Stimulated activated CD4-positive, alpha-beta T cell treated with anti-CD3 and anti-CD28 coated beads, Interleukin-2, amount 100 ng/mL, for 24 hours (primary cell): ENCODE measurements around the gene LGALS3BP.

ENCODE experiments used
- DNase-seq, 2 donors: peaks; one replicate each; pipeline ENCODE4 v3.0.0-alpha.2; 2020

Gene LGALS3BP

DNA sequence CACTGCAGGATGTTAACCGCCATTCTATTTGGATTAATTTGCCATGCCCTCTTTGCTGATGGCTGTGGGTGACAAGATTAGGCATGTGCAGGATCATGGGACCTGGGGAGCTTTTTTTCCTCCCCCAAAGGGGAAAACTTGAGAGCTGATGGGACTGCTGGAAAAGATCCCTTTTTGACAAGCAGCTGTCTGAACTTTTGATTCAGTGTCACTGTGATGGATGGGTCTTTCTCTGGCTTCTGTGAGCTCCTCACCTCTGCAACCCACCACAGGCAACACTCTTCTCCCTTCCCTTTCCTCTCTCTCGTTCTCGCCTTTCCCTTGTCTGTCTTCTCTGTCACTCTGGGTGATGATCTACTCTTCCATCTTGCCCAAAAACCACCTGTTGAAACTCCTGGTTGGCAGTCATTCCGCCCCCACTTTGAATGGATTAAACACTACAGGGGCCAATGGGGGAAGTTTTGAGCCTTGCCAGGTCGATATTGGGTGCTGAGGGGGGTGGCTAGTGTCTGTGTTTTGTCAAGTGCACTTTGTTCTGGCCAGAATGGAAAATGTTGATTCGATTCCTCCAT is 32.9 kb upstream of the LGALS3BP start:
- DNase-seq, result no peak

GRCh38 chr17:79011451-79012147 is 31.9 kb upstream of the LGALS3BP start:
- DNase-seq, result no peak

- no peak for DNase-seq
These were observed 30.6 kb upstream of the LGALS3BP start for GRCh38 chr17:79010304-79010646.

DNA sequence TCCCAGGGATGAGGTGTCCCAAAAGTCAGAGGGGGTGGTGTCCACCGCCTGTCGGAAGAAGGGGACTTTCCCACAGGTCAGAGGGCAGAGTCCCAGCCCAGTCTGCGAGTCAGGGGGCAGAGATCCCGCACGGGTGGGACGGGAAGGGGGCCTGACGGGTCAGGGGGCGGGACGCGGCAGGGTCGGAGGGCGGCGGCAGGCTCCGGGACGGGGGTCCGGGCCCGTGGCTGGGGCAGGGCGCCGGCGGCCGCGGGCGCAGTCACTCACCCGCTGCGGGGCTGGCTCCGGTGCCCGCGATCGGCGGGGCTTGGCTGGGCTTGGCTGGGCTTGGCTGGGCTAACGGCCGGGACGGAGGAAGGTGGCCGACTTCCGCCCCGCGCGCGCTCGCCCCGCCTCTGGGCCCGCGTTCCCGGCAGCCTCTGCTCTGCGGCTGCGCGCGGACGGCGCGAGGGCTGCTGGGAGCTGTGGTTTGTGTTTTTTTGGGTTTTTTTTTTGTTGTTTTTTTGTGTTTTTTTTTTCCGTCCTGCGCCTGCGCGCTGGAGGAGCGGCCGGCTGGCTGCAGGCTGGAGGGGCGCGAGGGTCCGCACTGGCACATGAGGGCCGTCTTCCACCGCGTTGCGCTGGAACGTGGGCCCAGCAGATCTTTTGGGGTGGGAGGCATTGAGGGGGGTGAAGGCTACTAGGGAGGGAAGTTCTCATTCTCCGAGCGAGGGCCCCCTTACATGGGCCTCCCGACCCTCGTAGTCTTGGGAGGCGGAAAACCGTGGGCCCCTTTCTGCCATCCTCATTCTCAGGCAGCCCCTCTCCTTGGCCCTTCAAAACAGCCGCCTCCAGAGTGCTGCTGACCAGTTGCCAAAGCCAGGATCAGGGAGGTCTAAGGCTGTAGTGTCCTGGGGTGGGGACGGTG is 29.9 kb upstream of the LGALS3BP start, which contains the start of gene CANT1:
TSS of gene CANT1 (minus strand) at position 368 of the 907 bp plus-strand sequence. CDS start 12,142 bp downstream, outside the sequence.
- DNase-seq, result peak; percentile 85 to 86

GRCh38 chr17:79008666-79009387 is 29.1 kb upstream of the LGALS3BP start:
- DNase-seq, result no peak

DNA sequence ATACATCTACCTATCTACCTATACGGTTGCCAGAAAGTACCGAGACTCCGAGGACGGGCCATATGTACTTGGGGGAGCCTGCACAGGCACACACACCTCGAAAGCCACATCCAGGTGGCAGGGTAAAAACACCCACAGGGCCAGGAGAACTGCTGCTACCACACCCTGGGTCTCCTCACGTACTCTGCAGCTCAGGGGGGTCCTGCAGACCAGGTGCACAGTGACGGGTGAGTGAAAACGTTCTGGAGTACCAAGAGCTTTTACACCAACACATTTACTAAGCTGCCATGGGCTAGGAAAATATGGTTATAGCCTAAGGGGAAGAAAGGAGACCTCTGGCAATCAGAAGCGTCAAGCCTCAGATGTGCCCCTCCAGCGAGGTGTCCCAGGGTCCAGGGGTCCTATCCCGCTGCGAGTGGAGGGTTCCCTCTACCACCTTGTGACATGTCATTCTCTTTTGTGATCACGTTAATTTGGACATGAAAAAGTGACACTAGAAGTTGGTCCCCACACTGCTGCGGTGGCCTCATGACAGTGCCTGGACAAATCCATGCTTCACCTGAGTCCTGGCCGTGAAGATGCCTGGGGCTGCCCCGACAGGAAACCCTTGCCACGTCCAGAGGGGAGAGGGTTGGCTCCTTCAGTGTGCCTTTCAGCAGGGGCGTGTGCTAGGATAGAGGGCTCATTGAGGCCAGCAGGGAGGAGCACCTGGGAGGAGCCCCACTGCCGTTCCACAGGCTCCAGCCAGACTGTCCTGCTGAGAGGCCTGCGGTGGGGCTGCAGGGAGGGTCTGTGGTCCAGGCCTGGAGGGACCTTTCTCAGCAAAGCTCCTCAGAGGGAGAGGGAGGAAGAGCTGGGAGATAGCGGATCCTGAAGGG is 28.0 kb upstream of the LGALS3BP start:
- no peak for DNase-seq

DNA sequence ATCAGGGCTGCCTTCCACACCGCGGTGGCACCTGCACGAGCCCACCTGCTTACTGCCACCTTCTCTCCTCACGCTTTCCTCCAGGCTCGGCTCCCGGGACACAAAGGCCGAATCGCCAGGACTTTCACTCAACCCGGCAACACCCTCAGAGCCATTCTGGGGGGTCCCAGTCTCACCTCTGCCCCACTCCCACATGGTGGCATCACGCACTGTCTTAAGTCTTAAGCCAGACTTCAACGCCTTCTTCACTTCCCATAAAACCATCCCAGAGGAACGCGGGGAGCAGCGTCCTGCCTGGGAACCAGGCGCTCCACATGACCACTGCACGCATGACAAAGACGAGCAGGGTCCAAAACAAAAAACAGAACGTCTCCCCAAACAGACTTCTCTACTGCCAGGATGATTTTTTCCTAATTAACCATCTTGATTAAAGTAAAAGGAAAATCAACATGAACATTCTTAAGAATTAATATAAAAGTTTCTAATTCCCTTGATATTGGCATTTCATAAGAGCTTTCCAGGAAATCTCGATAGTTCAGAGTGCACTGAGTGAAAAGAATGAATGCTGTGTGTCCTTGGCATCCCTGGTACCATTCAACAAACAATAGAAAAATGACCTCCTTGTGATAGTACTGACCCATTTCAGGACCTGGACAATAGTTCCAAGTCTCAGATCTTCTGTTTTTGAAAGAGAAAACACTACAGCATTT is 27.2 kb upstream of the LGALS3BP start:
- no peak for DNase-seq

DNA sequence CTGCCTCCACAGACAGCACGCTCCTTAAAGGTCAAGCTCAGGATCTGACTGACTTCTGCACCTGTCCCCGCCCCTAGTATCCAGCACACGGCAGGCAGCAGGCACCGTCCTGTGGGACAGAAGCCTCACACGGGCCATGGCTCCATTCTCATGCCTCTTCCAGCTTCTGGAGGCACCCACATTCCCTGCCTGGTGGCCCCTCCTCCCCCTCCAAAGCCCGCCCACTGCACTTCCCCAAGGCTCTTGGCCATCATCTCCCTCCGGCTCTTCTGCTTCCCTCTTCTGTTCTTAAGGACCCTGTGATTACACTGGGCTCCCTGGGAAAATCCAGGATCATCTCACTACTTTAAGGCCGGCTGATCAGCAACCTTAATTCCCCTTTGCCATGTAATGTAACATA is 26.3 kb upstream of the LGALS3BP start:
- no peak for DNase-seq

- DNase-seq, result no peak
These were observed 25.5 kb upstream of the LGALS3BP start for GRCh38 chr17:79005063-79005861.

- DNase-seq, result no peak
These were observed 24.1 kb upstream of the LGALS3BP start for GRCh38 chr17:79003661-79004411.

DNA sequence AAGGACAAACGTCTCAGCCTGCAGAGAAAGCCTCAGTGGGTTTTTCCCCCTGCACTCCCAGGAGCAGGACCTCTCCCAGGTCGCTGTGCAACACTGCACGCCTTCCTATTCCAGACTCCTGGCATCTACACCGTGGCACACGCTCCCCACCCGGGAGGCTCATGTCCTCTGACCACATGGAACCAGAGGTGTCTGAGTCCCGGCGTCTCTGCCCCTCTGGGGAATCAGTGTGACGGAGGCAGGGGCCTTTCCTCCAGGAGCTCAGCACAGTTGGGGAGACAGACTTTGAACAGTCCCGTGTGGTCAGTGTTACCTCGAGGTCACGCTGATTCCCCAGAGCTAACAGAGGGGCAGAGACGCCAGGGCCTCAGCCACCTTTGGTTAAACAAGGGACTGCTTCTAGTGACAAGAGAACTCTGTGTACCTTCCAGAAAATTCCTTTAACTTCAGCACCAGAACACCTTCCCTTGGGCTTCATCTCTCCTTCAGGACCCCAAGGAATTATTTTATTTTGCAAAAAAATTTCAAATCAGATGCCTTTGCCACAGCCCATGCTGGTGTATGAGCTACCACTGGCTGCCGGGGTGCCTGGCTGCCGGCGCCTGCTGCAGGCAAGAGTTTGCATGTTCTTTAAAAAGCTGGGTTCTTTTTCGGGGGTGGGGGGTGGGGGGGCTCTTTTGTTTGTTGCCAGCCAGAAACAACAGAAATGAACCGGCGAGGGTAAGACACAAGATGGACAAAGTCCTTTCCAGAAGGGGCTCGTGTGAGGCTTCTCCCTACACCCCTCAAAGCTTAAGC is 23.3 kb upstream of the LGALS3BP start:
- DNase-seq, result no peak

- DNase-seq, result no peak
These were observed 22.6 kb upstream of the LGALS3BP start for GRCh38 chr17:79002291-79002690.

- no peak for DNase-seq
These were observed 21.7 kb upstream of the LGALS3BP start for GRCh38 chr17:79001190-79002020.

DNA sequence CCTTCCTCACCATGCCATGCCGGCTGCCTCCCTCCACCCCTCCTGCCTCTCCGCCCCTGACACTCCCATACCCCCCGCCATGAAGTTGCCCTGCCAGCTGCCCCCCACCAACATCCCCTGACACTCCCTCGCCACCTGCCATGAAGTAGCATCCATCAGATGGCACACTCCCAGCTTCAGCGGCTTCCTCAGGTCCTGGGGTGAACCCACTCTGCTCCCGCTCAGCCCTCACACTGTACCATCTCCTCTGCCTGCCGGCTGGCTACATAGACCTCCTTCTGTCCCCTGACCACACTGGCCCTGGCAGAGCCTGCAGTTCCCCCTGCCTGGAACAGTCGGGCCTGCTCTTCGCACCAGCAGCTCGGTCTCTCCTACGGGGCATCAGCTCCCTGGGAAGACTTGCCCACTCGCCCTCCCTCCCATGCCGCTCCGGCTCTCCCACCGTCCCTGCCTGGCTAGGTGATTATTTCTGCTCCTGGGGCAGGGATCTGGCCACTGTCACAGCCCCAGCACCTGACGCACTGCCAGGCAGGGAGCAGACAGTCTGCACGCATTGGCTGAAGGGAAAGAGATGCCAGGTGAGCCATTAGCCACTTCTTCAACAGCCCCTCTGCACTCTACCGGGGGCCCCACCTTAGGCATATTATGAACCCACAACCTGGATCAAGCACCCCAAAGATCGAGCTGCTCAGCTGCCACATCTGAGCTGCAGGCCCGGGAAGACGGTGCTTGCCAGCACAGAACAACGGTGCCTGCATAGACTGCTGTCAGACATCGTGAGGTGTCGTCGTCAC is 20.9 kb upstream of the LGALS3BP start:
- no peak for DNase-seq

DNA sequence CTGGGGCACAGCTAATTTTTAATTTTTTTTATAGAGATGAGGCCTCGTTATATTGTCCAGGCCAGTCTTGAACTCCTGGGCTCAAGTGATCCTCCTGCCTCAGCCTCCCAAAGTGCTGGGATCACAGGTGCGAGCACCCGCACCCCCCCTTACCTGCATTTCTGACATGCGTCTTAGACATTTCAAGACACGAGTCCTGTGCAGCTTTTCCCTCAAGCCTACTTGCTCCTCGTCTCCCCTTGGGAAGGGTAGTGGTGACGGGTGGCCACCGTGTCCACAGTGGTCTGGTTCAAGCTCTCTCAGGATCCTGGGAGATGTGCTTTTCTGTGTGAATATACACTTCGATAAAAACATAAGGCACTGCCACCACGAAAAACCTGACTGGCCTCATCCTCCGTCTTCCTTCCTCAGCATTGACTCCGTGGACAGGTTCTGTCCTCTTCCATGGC is 20.2 kb upstream of the LGALS3BP start:
- DNase-seq, result no peak

- no peak for DNase-seq
These were observed 19.5 kb upstream of the LGALS3BP start for GRCh38 chr17:78999056-78999768.
